22Rv1 (cell line): ENCODE measurements around the gene TACC2.

Experiments used
- H3K27ac ChIP-seq: fragments of 450-650 bp; 2 replicates; pipeline ENCODE4 v1.5.1; 2017
- ZFX ChIP-seq: fragments of 450-650 bp; IDR thresholded peaks from 2 replicates; pipeline ENCODE4 v1.6.1; 2017; ENCODE audit warnings: antibody characterized with exemption, borderline replicate concordance
- TF ChIP-seq, protein P1 (sequence below): fragments of 450-650 bp; IDR thresholded peaks from 2 replicates; pipeline ENCODE4 v1.5.1; 2017; ENCODE audit warnings: mild to moderate bottlenecking

TACC2 gene

GRCh38 chr10:122162671-122163173 is 173.8 kb downstream of the TACC2 start:
- H3K27ac ChIP-seq: no peak overlapping the region
- no peak for TF ChIP-seq ZFX
- TF ChIP-seq, protein P1, sequence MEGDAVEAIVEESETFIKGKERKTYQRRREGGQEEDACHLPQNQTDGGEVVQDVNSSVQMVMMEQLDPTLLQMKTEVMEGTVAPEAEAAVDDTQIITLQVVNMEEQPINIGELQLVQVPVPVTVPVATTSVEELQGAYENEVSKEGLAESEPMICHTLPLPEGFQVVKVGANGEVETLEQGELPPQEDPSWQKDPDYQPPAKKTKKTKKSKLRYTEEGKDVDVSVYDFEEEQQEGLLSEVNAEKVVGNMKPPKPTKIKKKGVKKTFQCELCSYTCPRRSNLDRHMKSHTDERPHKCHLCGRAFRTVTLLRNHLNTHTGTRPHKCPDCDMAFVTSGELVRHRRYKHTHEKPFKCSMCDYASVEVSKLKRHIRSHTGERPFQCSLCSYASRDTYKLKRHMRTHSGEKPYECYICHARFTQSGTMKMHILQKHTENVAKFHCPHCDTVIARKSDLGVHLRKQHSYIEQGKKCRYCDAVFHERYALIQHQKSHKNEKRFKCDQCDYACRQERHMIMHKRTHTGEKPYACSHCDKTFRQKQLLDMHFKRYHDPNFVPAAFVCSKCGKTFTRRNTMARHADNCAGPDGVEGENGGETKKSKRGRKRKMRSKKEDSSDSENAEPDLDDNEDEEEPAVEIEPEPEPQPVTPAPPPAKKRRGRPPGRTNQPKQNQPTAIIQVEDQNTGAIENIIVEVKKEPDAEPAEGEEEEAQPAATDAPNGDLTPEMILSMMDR: no peak

DNA sequence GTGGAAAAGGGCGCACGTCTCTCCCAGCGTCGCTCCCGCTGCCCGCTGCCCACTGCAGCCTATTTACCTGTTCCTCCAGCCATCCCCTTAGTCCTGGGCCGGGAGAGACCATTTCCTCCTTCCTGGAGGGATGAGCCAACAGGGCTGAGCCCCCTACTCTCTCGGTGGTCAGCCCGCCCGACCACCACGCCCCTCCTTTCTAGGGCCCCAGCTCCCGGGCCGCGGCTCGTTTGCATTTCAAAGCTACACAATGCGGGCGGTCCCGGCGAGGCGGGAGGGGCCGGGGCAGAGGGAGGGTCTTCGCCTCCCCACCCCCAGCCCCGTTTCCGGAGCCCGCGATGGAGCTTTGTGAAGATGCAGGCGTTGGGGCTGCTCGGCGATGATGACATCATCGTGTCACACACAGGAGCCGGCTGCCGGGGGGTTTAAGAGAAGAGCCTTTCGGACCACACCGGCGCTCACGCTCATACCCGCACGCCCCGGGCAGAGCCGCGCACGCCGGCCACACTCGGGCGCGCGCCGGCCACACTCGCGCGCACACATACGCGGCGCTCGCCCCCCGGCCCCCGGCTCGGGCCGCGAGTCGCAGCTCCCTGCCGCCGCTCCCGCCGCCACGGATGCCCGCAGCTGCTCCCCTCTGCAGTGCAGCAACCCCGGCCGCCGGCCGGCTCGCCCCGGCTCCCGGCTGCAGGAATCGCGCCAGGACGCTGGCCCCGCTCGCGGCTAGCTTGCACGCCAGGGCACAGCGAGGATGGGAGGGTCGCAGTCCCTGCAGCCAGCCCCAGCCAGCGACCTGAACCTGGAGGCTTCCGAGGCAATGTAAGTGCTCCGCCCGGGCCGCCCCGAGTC is 174.4 kb downstream of the TACC2 start:
- TF ChIP-seq ZFX: no peak
- no peak overlapping the region for H3K27ac ChIP-seq

DNA sequence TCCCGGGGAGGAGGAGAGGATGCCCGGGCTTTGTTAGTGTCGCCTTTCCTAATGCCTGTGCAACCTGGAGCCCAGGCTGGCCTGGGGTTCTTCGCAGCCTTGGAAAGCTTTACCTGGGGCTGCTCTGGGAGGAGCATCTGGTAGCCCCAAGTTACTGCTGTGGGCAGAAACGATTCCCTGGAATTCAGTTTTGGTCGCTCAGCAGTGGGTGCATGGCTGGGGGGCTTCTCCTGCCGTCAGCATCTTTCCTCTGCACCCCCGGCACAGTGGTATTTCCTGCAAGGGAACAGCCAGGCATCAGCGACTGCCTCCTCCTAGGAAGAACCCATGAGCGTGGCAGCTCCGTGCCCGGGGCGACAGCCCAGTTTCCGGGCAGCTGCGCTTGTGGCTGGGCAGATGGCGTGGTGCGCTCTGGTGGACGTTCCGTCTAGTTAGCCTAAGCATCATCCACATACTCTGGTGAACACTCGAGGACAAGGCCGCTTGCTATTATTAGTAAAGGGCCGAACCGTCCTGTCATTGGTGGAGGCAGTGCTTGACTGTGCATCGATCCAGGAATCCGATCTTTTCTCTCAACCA is 175.1 kb downstream of the TACC2 start:
- TF ChIP-seq ZFX: no peak
- TF ChIP-seq, protein P1: no peak
- H3K27ac ChIP-seq: no peak overlapping the region

- H3K27ac ChIP-seq: 0 out of 2 replicates have a peak overlapping the region, but pooled peaks have one; percentile 20
- TF ChIP-seq ZFX: no peak
- TF ChIP-seq, protein P1: no peak
Observed at GRCh38 chr10:122164815-122165483, 176.0 kb downstream of the TACC2 start.

GRCh38 chr10:122165484-122166276 is 176.7 kb downstream of the TACC2 start:
- H3K27ac ChIP-seq: 0 out of 2 replicates have a peak overlapping the region, but pooled peaks have one; percentile 20
- no peak for TF ChIP-seq ZFX
- TF ChIP-seq, protein P1: no peak

- H3K27ac ChIP-seq: no peak overlapping the region
- TF ChIP-seq, protein P1: no peak
- no peak for TF ChIP-seq ZFX
Observed at GRCh38 chr10:122168101-122168500, 179.1 kb downstream of the TACC2 start.
